K562 (cell line): ENCODE results near the gene CLP1. TPM values are rescaled to one million over a fixed set of nuclear protein-coding genes. Genes with fewer than 3 reads are reported as not detected.

ENCODE experiments used
- ATAC-seq: fragments of 200-7000 bp; cut with Tn5 transposase; 3 replicates; pipeline ENCODE4 v1.9.1; 2020; ENCODE audit warnings: moderate library complexity
- BruUV-seq: library from RNA; stranded (reverse); fragments of 400-500 nt; replicated peaks from 2 replicates; lab custom pipeline; 2021; lab: Mats Ljungman, UMichigan
- CTCF ChIA-PET: fragments of 300-600 bp; formaldehyde crosslinking; extraction: SDS; loops from one replicate; lab custom pipeline; 2021; ENCODE audit warnings: low intra/inter-chr PET ratio; lab: Yijun Ruan, JAX
- POLR2A ChIA-PET: fragments of 300-600, 350-650 bp; sonication (Branson Sonifier 250); formaldehyde crosslinking; extraction: SDS; loops from one replicate; lab custom pipeline; 2021; ENCODE audit warnings: antibody characterized with exemption, inconsistent platforms; lab: Yijun Ruan, JAX
- DNase-seq, 4 experiments: peaks; one replicate each; pipeline versions ENCODE4 v3.0.0 to v3.0.0-alpha.2; 2011 to 2018; ENCODE audit warnings: low spot score in 3 of 4, mixed read lengths in 3 of 4; ENCODE audit errors: extremely low read depth in 1 of 4
- FAIRE-seq: peaks from 2 replicates; lab custom pipeline; 2011; peaks lifted over from hg19 to GRCh38; lab: Jason Lieb, UNC
- H2AFZ ChIP-seq: 2 replicates; pipeline ENCODE4 v1.6.0; 2011; ENCODE audit warnings: low read depth, low read length, control low read depth, inconsistent platforms
- H3K27ac ChIP-seq: fragments of 200-600 bp; 3 replicates; pipeline ENCODE4 v1.8.0; 2011; ENCODE audit warnings: low read depth, mild to moderate bottlenecking, control low read depth, inconsistent platforms, low read length, moderate library complexity, mixed read lengths; ENCODE audit errors: extremely low read depth
- H3K27me3 ChIP-seq, 2 experiments: fragments of 300-600 bp in 1 of 2; 2 replicates in 1 of 2; 3 replicates in 1 of 2; pipeline versions ENCODE4 v1.6.0 to v1.8.0; 2011; ENCODE audit warnings: inconsistent platforms in 2 of 2, low read length in 2 of 2, mild to moderate bottlenecking in 1 of 2, mixed read lengths in 1 of 2, moderate library complexity in 1 of 2; ENCODE audit not compliant: control insufficient read depth in 2 of 2, insufficient read depth in 2 of 2
- H3K36me3 ChIP-seq: fragments of 300-600 bp; 3 replicates; pipeline ENCODE4 v1.8.0; 2011; ENCODE audit warnings: mild to moderate bottlenecking, low read length, inconsistent platforms; ENCODE audit not compliant: control insufficient read depth, insufficient read depth
- H3K4me1 ChIP-seq, 2 experiments: fragments of 200-600 bp in 1 of 2; replicated peaks in 1 of 2; 2 replicates in 1 of 2; 3 replicates in 1 of 2; pipeline versions ENCODE4 v1.5.1 to v1.8.0; 2011; ENCODE audit warnings: inconsistent platforms in 2 of 2, low read length in 2 of 2, mild to moderate bottlenecking in 1 of 2, mixed read lengths in 1 of 2, moderate library complexity in 1 of 2; ENCODE audit not compliant: control insufficient read depth in 2 of 2, insufficient read depth in 2 of 2
- H3K4me2 ChIP-seq: 2 replicates; pipeline ENCODE4 v1.6.1; 2011; ENCODE audit warnings: low read length, control low read depth, inconsistent platforms, mixed read lengths; ENCODE audit not compliant: insufficient read depth
- H3K4me3 ChIP-seq: fragments of 200-600 bp; sonication (generic), shearing (Covaris generic); 2 replicates; pipeline ENCODE4 v1.5.1; 2016; ENCODE audit warnings: control low read depth, inconsistent platforms
- H3K79me2 ChIP-seq: fragments of 200-600 bp; 3 replicates; pipeline ENCODE4 v1.8.0; 2011; ENCODE audit warnings: low read length, inconsistent platforms; ENCODE audit not compliant: control insufficient read depth, insufficient read depth
- H3K9ac ChIP-seq, 2 experiments: 2 replicates each; pipeline versions ENCODE4 v1.6.0 to v1.6.1; 2011; ENCODE audit warnings: low read depth in 2 of 2, low read length in 2 of 2, control low read depth in 1 of 2, inconsistent platforms in 1 of 2, mild to moderate bottlenecking in 1 of 2, mixed read lengths in 1 of 2; ENCODE audit not compliant: insufficient read depth in 1 of 2
- H3K9me1 ChIP-seq: one replicate; pipeline ENCODE4 v1.6.0; 2011; ENCODE audit warnings: inconsistent platforms, mild to moderate bottlenecking, low read length, moderate library complexity; ENCODE audit not compliant: control insufficient read depth, insufficient read depth
- H3K9me3 ChIP-seq: replicated peaks from 2 replicates; pipeline ENCODE4 v1.5.1; 2011; ENCODE audit warnings: low read depth, low read length, inconsistent platforms; ENCODE audit not compliant: control insufficient read depth, insufficient read depth
- H4K20me1 ChIP-seq: replicated peaks from 2 replicates; pipeline ENCODE4 v1.6.1; 2011; ENCODE audit warnings: low read length, inconsistent platforms, mixed read lengths; ENCODE audit not compliant: control insufficient read depth, insufficient read depth
- CTCFL ChIP-seq: IDR thresholded peaks from 2 replicates; pipeline ENCODE4 v1.6.1; 2011; ENCODE audit warnings: borderline replicate concordance, low read depth, mild to moderate bottlenecking, moderate library complexity, low read length; ENCODE audit not compliant: insufficient read depth, poor library complexity, severe bottlenecking
- HDAC3 ChIP-seq: fragments of 450-650 bp; IDR thresholded peaks from 2 replicates; pipeline ENCODE4 v1.6.1; 2018; ENCODE audit warnings: borderline replicate concordance, mild to moderate bottlenecking, moderate library complexity; ENCODE audit not compliant: partially characterized antibody
- MIER1 ChIP-seq: fragments of 450-650 bp; IDR thresholded peaks from 2 replicates; pipeline ENCODE4 v1.6.1; 2016; ENCODE audit warnings: antibody characterized with exemption, mild to moderate bottlenecking, low read depth
- POLR2AphosphoS5 ChIP-seq: IDR thresholded peaks from 2 replicates; pipeline ENCODE4 v1.6.1; 2011; ENCODE audit warnings: mild to moderate bottlenecking, low read depth, low read length, moderate library complexity; ENCODE audit not compliant: control insufficient read depth, insufficient read depth
- PPARD ChIP-seq: fragments of 250-450 bp; sonication (Bioruptor Pico); IDR thresholded peaks from 2 replicates; pipeline ENCODE4 v1.8.0; 2022; ENCODE audit warnings: inconsistent platforms, mild to moderate bottlenecking, moderate library complexity
- SPI1 ChIP-seq: IDR thresholded peaks from 2 replicates; pipeline ENCODE4 v1.6.1; 2011; ENCODE audit warnings: low read depth, low read length, control low read depth, borderline replicate concordance
- ZBTB17 ChIP-seq: fragments of 450-650 bp; formaldehyde crosslinking; IDR thresholded peaks from 2 replicates; pipeline ENCODE4 v1.4.0; 2020; ENCODE audit warnings: mild to moderate bottlenecking
- ZNF707 ChIP-seq: fragments of 250-450 bp; sonication (Bioruptor Pico); conservative IDR thresholded peaks from 2 replicates; pipeline ENCODE4 v1.8.0; 2022; ENCODE audit warnings: inconsistent platforms, mild to moderate bottlenecking, moderate library complexity
- WGBS: fragments of 100-300 bp; shearing (Covaris generic); methylation state at CpG from one replicate; pipeline ENCODE4 v1.1.6; 2016; ENCODE audit warnings: low coverage, mixed read lengths; ENCODE audit not compliant: insufficient coverage; ENCODE audit errors: missing lambda C conversion rate; 5-methylcytosine and 5-hydroxymethylcytosine counted together
- in situ Hi-C: fragments of 300-500 bp; cut with MboI; formaldehyde crosslinking; loops from 4 replicates; pipeline ENCODE4 v1.15.0; 2018; ENCODE audit warnings: inconsistent platforms, mixed read lengths
- intact Hi-C: fragments of 100-400 bp; cut with micrococcal nuclease; formaldehyde crosslinking; loops from 2 replicates; pipeline ENCODE4 v1.14.2; 2022
- polyA plus RNA-seq, 8 experiments: library from polyadenylated mRNA; depleted of rRNA in 4 of 8; stranded (reverse) in 5 of 8; unstranded in 3 of 8; fragments of >200 nt; fragmentation: Nextera tagmentation in 2 of 8; fragmentation: Illumina TruSeq in 1 of 8; extraction: Ambion mirVana in 2 of 8; extraction: Trizol in 1 of 8; gene quantifications; 2 replicates each; pipeline versions ENCODE4 v1.2.1 to v1.2.3, GENCODE V29; 2011 to 2014; ENCODE audit warnings: inconsistent platforms in 1 of 8, missing spikeins in 1 of 8
- total RNA-seq, 7 experiments: library from RNA; depleted of rRNA in 6 of 7; stranded (reverse); fragments of >200 nt in 6 of 7; fragmentation: Illumina TruSeq in 2 of 7; extraction: Trizol in 2 of 7; gene quantifications; 2 replicates each; pipeline versions ENCODE4 v1.2.1 to v1.2.3, GENCODE V29; 2011 to 2021; ENCODE audit warnings: low replicate concordance in 1 of 7

Gene CLP1
- total and polyA plus RNA-seq, 9 of the 15 experiments (the other 6 are each of a cell fraction or from before 2014, with no cell fraction given): 19.1 to 46.2 (median 27.8) TPM

DNA sequence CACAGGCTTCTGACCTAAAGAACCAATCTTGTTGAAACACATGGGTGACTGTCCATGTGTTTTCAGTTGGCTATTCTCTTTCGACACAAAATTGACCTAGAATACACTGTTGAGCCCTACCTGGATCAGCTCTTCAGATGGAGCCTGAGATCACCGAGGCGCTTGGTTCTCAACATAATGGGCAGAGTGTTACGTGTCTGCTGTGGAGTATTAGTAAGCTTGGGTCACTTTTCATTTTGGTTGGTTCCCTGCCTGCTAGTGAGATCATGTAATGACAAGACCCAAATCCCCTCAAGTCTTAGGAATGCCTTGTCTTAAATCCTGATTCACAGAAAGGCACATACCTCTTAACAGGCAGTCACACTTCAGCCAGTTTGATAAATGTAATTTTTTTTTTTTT lies 45.8 kb downstream of the CLP1 start:
- no peak for FAIRE-seq
- intact Hi-C loops: no loop called here
- WGBS: 85% methylated on average over 4 of the region's 4 CpGs

More for the DNA sequence above, 45.8 kb downstream of the CLP1 start:
- Histone ChIP-seq H3K36me3 (peaks cover 62% of the 10 kb centered on the region), H3K27me3 (no peaks in the 10 kb centered on the region), H3K4me1 (no peaks in the 10 kb centered on the region), H2AFZ (no peak overlapping the region), H3K9me3 (no peaks in the 10 kb centered on the region), H4K20me1 (no peaks in the 10 kb centered on the region), H3K27ac (no peak overlapping the region), H3K4me3 (no peak overlapping the region), H3K4me2 (no peak overlapping the region), H3K9ac (no peak overlapping the region), H3K79me2 (peaks cover 3% of the 10 kb centered on the region; the same call in 1 of the 3 replicates), H3K9me1 (no peaks in the 10 kb centered on the region)
- POLR2A ChIA-PET: interaction anchor here (0.6 to 3.2 kb wide), 7 partner anchors 9 to 28 kb away, joined by 3 to 13 read pairs (median 5); partner anchors contain the start of genes MED19 and TMX2
- ATAC-seq (0 out of 3 replicates have a peak, but pooled peaks have one; percentile 11), DNase-seq (no peak)
- CTCF ChIA-PET: no interaction called here
- BruUV-seq: no TSS peak
- in situ Hi-C loops: no loop called here
- TF ChIP-seq HDAC3: no peak
- no peak for TF ChIP-seq CTCFL
- no peak for TF ChIP-seq ZBTB17 (CRISPR knock-in tag)
- no peak for TF ChIP-seq PPARD
- no peak for TF ChIP-seq POLR2AphosphoS5
- no peak for TF ChIP-seq ZNF707
- no peak for TF ChIP-seq MIER1
- TF ChIP-seq SPI1: no peak
